H9 (cell line): ENCODE measurements around the gene VAV2. TPM values are rescaled to one million over a fixed set of nuclear protein-coding genes. Genes with fewer than 3 reads are reported as not detected.
"Not testable (repeated sequence)": the region's sequence is repeated elsewhere in the genome, so short reads cannot be mapped to it uniquely, and the experiment has no call there.

ENCODE experiments used
- DNase-seq: peaks from one replicate; pipeline ENCODE4 v3.0.0-alpha.2; 2017
- H2AFZ ChIP-seq: one replicate; pipeline ENCODE4 v1.6.1; 2013; ENCODE audit warnings: mild to moderate bottlenecking, low read length, control low read depth, moderate library complexity
- H2AK5ac ChIP-seq: 2 replicates; pipeline ENCODE4 v1.6.1; 2013; ENCODE audit warnings: low read length, control low read depth, mixed read lengths; ENCODE audit not compliant: insufficient read length
- H2BK120ac ChIP-seq: one replicate; pipeline ENCODE4 v1.6.1; 2013; ENCODE audit warnings: low read depth, mild to moderate bottlenecking, low read length, control low read depth, inconsistent platforms; ENCODE audit not compliant: poor library complexity, severe bottlenecking
- H2BK12ac ChIP-seq: 2 replicates; pipeline ENCODE4 v1.6.1; 2013; ENCODE audit warnings: low read length, control low read depth, mixed read lengths, low read depth; ENCODE audit not compliant: insufficient read length
- H2BK15ac ChIP-seq: 2 replicates; pipeline ENCODE4 v1.6.1; 2013; ENCODE audit warnings: low read depth, low read length, control low read depth
- H2BK20ac ChIP-seq: one replicate; pipeline ENCODE4 v1.6.1; 2013; ENCODE audit warnings: low read depth, mild to moderate bottlenecking, low read length, control low read depth, inconsistent platforms; ENCODE audit not compliant: poor library complexity, severe bottlenecking
- H2BK5ac ChIP-seq: 2 replicates; pipeline ENCODE4 v1.6.1; 2013; ENCODE audit warnings: low read length, control low read depth, mixed read lengths; ENCODE audit not compliant: insufficient read length
- H3K14ac ChIP-seq: 2 replicates; pipeline ENCODE4 v1.6.1; 2013; ENCODE audit warnings: low read length, control low read depth; ENCODE audit not compliant: insufficient read depth
- H3K18ac ChIP-seq: 2 replicates; pipeline ENCODE4 v1.6.1; 2013; ENCODE audit warnings: low read depth, mild to moderate bottlenecking, mixed read lengths, low read length, control low read depth; ENCODE audit not compliant: insufficient read length
- H3K23ac ChIP-seq: 2 replicates; pipeline ENCODE4 v1.6.1; 2013; ENCODE audit warnings: low read length, control low read depth, mixed read lengths, low read depth; ENCODE audit not compliant: insufficient read length
- H3K23me2 ChIP-seq: 2 replicates; pipeline ENCODE4 v1.6.1; 2013; ENCODE audit warnings: low read depth, mild to moderate bottlenecking, mixed read lengths, low read length, control low read depth; ENCODE audit not compliant: insufficient read length, poor library complexity, severe bottlenecking
- H3K27ac ChIP-seq: 2 replicates; pipeline ENCODE4 v1.5.1; 2013; ENCODE audit warnings: low read length, control low read depth, mixed read lengths, low read depth; ENCODE audit not compliant: insufficient read length
- H3K27me3 ChIP-seq: 2 replicates; pipeline ENCODE4 v1.6.1; 2013; ENCODE audit warnings: low read length, control low read depth, inconsistent platforms; ENCODE audit not compliant: insufficient read depth
- H3K4ac ChIP-seq: 2 replicates; pipeline ENCODE4 v1.6.1; 2013; ENCODE audit warnings: low read depth, mild to moderate bottlenecking, control low read depth, inconsistent platforms, low read length, moderate library complexity
- H3K4me1 ChIP-seq: 2 replicates; pipeline ENCODE4 v1.6.1; 2013; ENCODE audit warnings: low read length, control low read depth, inconsistent platforms; ENCODE audit not compliant: insufficient read depth
- H3K4me2 ChIP-seq: 2 replicates; pipeline ENCODE4 v1.6.1; 2013; ENCODE audit warnings: low read length, control low read depth, mixed read lengths; ENCODE audit not compliant: insufficient read length, insufficient read depth
- H3K56ac ChIP-seq: 2 replicates; pipeline ENCODE4 v1.6.1; 2013; ENCODE audit warnings: low read depth, mild to moderate bottlenecking, mixed read lengths, low read length, control low read depth; ENCODE audit not compliant: insufficient read length
- H3K79me1 ChIP-seq: 2 replicates; pipeline ENCODE4 v1.6.1; 2013; ENCODE audit warnings: low read depth, mild to moderate bottlenecking, moderate library complexity, low read length, control low read depth, inconsistent platforms; ENCODE audit not compliant: insufficient read depth, poor library complexity, severe bottlenecking
- H3K79me2 ChIP-seq: 2 replicates; pipeline ENCODE4 v1.6.1; 2013; ENCODE audit warnings: low read length, control low read depth, inconsistent platforms; ENCODE audit not compliant: insufficient read depth
- H3K9ac ChIP-seq: 2 replicates; pipeline ENCODE4 v1.6.1; 2013; ENCODE audit warnings: low read length, control low read depth, mixed read lengths; ENCODE audit not compliant: insufficient read length; ENCODE audit errors: extremely low read depth
- H3K9me3 ChIP-seq: one replicate; pipeline ENCODE4 v1.6.1; 2013; ENCODE audit warnings: low read depth, low read length, inconsistent platforms; ENCODE audit not compliant: control insufficient read depth
- H3T11ph ChIP-seq: one replicate; pipeline ENCODE4 v1.6.1; 2013; ENCODE audit warnings: mild to moderate bottlenecking, low read length, control low read depth, inconsistent platforms
- H4K20me1 ChIP-seq: one replicate; pipeline ENCODE4 v1.6.1; 2013; ENCODE audit not compliant: control insufficient read depth, insufficient read length, insufficient read depth
- H4K5ac ChIP-seq: 2 replicates; pipeline ENCODE4 v1.6.1; 2013; ENCODE audit warnings: low read depth, mild to moderate bottlenecking, mixed read lengths, low read length, control low read depth; ENCODE audit not compliant: insufficient read length
- H4K8ac ChIP-seq: replicated peaks from 2 replicates; pipeline ENCODE4 v1.6.1; 2013; ENCODE audit warnings: low read length, control low read depth, mixed read lengths, low read depth; ENCODE audit not compliant: insufficient read length
- H4K91ac ChIP-seq: 2 replicates; pipeline ENCODE4 v1.6.1; 2013; ENCODE audit warnings: low read depth, mild to moderate bottlenecking, moderate library complexity, mixed read lengths, low read length, control low read depth; ENCODE audit not compliant: insufficient read length
- H3K27ac Mint-ChIP-seq, 3 experiments: 2 replicates in 2 of 3; 3 replicates in 1 of 3; pipeline ENCODE4 v1.8.0; 2020 to 2021; ENCODE audit warnings: mixed read lengths in 3 of 3, mild to moderate bottlenecking in 1 of 3, moderate library complexity in 1 of 3
- H3K27me3 Mint-ChIP-seq: 2 replicates; pipeline ENCODE4 v1.8.0; 2021; ENCODE audit warnings: low read depth, mild to moderate bottlenecking, moderate library complexity, mixed read lengths
- H3K36me3 Mint-ChIP-seq, 3 experiments: 2 replicates in 2 of 3; 3 replicates in 1 of 3; pipeline ENCODE4 v1.8.0; 2020 to 2021; ENCODE audit warnings: low read depth in 3 of 3, mixed read lengths in 3 of 3; ENCODE audit not compliant: insufficient read depth in 1 of 3
- H3K4me1 Mint-ChIP-seq, 2 experiments: 2 replicates each; pipeline ENCODE4 v1.8.0; 2020; ENCODE audit warnings: mixed read lengths in 2 of 2
- H3K4me3 Mint-ChIP-seq, 2 experiments: 2 replicates in 1 of 2; 3 replicates in 1 of 2; pipeline ENCODE4 v1.8.0; 2020 to 2021; ENCODE audit warnings: mild to moderate bottlenecking in 2 of 2, mixed read lengths in 2 of 2, moderate library complexity in 1 of 2
- H3K9me3 Mint-ChIP-seq, 2 experiments: 2 replicates in 1 of 2; 3 replicates in 1 of 2; pipeline ENCODE4 v1.8.0; 2020; ENCODE audit warnings: mild to moderate bottlenecking in 2 of 2, mixed read lengths in 2 of 2, moderate library complexity in 1 of 2
- WGBS: extraction: QIAGEN DNeasy Blood & Tissue Kit; methylation state at CpG from one replicate; pipeline ENCODE4 v1.1.7; 2013; ENCODE audit warnings: missing lambda C conversion rate, low lambda C conversion rate, mixed read lengths; ENCODE audit not compliant: insufficient read length; ENCODE audit errors: extremely low coverage; 5-methylcytosine and 5-hydroxymethylcytosine counted together
- total RNA-seq: library from RNA; stranded (reverse); gene quantifications from 2 replicates; pipeline ENCODE4 v1.2.1, GENCODE V29; 2021
- TF ChIP-seq, protein P1 (sequence below): fragments of 200-600 bp; sonication (generic); conservative IDR thresholded peaks from 3 replicates; pipeline ENCODE4 v1.8.0; 2021; ENCODE audit warnings: antibody characterized with exemption, mild to moderate bottlenecking

VAV2 gene
- total RNA-seq, 1 experiment from 2014 or later, result 58.7 TPM

DNA sequence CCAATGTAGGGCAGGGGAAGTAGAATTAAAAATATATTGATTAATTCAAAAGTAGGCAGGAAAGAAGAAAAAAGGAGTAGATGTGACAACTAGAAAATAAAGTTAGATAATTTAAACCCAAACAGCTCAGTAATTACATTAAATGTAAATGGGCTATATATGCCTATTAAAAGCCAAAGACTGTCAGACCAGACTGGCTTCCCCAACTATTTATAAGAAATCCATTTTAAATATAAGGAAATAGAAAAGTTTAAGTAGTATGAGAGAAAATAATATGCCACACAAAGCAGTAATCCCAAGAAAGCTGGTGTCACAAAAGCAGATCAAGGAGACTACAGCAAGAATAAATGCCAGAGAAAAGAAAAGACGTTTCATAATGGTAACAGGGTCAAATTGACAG lies 225.1 kb downstream of the VAV2 start:
- Mint-ChIP-seq H3K36me3 (peaks cover 36 to 66% (median 51%) of the 10 kb centered on the region in 3 experiments), H3K4me1 (no peaks in the 10 kb centered on the region), H3K9me3 (peaks cover 10% of the 10 kb centered on the region in 2 experiments), H3K27me3 (no peaks in the 10 kb centered on the region; the same call in 1 of the 2 replicates), H3K27ac (no peak overlapping the region), H3K4me3 (no peak overlapping the region)
- Histone ChIP-seq H3K9me3 (no peaks in the 10 kb centered on the region), H4K91ac (no peak overlapping the region), H3K4ac (no peak overlapping the region), H2BK12ac (no peak overlapping the region), H3K18ac (no peak overlapping the region), H3K27ac (no peak overlapping the region), H3K79me2 (no peaks in the 10 kb centered on the region), H3K27me3 (no peaks in the 10 kb centered on the region), H3K4me1 (no peaks in the 10 kb centered on the region), H3K79me1 (no peaks in the 10 kb centered on the region), H2AK5ac (no peak overlapping the region), H2BK20ac (no peak overlapping the region), H4K8ac (no peak overlapping the region), H3K9ac (no peak overlapping the region), H3T11ph (no peak overlapping the region), H3K23me2 (no peaks in the 10 kb centered on the region), H2BK5ac (no peak overlapping the region), H3K56ac (no peak overlapping the region), H3K4me2 (no peak overlapping the region), H2BK15ac (no peak overlapping the region), H2AFZ (no peak overlapping the region), H4K20me1 (no peaks in the 10 kb centered on the region), H2BK120ac (no peak overlapping the region), H3K14ac (no peak overlapping the region), H3K23ac (no peak overlapping the region), H4K5ac (no peak overlapping the region)
- DNase-seq, result no peak
- TF ChIP-seq, protein P1, sequence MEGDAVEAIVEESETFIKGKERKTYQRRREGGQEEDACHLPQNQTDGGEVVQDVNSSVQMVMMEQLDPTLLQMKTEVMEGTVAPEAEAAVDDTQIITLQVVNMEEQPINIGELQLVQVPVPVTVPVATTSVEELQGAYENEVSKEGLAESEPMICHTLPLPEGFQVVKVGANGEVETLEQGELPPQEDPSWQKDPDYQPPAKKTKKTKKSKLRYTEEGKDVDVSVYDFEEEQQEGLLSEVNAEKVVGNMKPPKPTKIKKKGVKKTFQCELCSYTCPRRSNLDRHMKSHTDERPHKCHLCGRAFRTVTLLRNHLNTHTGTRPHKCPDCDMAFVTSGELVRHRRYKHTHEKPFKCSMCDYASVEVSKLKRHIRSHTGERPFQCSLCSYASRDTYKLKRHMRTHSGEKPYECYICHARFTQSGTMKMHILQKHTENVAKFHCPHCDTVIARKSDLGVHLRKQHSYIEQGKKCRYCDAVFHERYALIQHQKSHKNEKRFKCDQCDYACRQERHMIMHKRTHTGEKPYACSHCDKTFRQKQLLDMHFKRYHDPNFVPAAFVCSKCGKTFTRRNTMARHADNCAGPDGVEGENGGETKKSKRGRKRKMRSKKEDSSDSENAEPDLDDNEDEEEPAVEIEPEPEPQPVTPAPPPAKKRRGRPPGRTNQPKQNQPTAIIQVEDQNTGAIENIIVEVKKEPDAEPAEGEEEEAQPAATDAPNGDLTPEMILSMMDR, result no peak
- no CpG with 5 or more reads among the region's 1 CpG for WGBS

DNA sequence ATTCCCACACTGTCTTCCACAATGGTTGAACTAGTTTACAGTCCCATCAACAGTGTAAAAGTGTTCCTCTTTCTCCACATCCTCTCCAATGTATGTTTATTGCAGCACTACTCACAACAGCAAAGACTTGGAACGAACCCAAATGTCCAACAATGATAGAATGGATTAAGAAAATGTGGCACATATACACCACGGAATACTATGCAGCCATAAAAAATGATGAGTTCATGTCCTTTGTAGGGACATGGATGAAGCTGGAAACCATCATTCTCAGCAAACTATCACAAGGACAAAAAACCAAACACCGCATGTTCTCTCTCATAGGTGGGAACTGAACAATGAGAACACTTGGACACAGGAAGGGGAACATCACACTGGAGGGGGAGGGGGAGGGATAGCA lies 225.9 kb downstream of the VAV2 start:
- H3K23ac ChIP-seq, H3K27ac ChIP-seq, H3K14ac ChIP-seq, H2AFZ ChIP-seq, H2BK20ac ChIP-seq, DNase-seq, H3K4me1 ChIP-seq, H3K79me1 ChIP-seq, H3K79me2 ChIP-seq, H3T11ph ChIP-seq, H3K9ac ChIP-seq, H3K23me2 ChIP-seq, H2BK15ac ChIP-seq, H3K56ac ChIP-seq, H2BK5ac ChIP-seq, H3K27me3 Mint-ChIP-seq, H3K4me1 Mint-ChIP-seq, H3K27ac Mint-ChIP-seq, H2BK12ac ChIP-seq, H4K20me1 ChIP-seq, H2AK5ac ChIP-seq, H3K4ac ChIP-seq, H3K9me3 ChIP-seq, H3K18ac ChIP-seq, H2BK120ac ChIP-seq, H4K91ac ChIP-seq, H3K27me3 ChIP-seq, H3K4me3 Mint-ChIP-seq, H3K4me2 ChIP-seq, H4K5ac ChIP-seq, H4K8ac ChIP-seq: not testable (repeated sequence)
- WGBS, result no CpG with 5 or more reads among the region's 3 CpGs
- Mint-ChIP-seq H3K9me3 (peaks cover 10% of the 10 kb centered on the region in 2 experiments), H3K36me3 (peaks cover 37 to 70% (median 51%) of the 10 kb centered on the region in 3 experiments)
